DMS114 treated with DMSO at 0.1 percent for 48 hours (cell line): ENCODE results near the gene CNP.

Experiments
- DNase-seq: peaks from one replicate; lab custom pipeline; 2025; ENCODE audit not compliant: unreplicated experiment; lab: John Stamatoyannopoulos, UW

CNP gene

GRCh38 chr17:41972571-41973407 is 6.2 kb downstream of the CNP start:
- DNase-seq, result no peak

DNA sequence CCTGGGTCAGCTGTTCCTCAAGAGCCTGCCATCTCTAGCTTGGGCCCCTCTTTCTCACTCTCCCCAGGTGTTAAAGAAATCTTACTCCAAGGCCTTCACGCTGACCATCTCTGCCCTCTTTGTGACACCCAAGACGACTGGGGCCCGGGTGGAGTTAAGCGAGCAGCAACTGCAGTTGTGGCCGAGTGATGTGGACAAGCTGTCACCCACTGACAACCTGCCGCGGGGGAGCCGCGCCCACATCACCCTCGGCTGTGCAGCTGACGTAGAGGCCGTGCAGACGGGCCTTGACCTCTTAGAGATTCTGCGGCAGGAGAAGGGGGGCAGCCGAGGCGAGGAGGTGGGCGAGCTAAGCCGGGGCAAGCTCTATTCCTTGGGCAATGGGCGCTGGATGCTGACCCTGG is 6.8 kb downstream of the CNP start:
- DNase-seq, result no peak

DNA sequence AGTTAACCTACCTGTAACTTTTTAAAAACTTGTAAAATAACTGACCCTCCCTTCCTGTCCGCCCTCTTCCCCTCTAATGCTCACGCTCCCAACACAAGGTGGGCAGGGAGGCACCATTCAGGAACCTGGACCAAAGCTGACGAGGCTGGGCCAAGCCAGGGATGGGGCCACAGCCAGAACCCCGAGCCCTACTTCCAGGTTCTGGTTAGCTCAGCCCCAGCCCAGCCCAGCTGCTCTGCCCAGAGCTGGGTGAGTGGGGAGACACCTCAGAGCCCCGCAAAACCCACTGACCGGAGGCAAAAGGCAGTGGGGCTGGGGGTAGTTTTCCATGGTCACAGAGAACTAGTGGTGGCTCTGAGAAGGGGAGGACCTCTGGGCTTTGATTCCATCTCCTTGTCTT is 7.4 kb downstream of the CNP start:
- DNase-seq, result no peak

DNA sequence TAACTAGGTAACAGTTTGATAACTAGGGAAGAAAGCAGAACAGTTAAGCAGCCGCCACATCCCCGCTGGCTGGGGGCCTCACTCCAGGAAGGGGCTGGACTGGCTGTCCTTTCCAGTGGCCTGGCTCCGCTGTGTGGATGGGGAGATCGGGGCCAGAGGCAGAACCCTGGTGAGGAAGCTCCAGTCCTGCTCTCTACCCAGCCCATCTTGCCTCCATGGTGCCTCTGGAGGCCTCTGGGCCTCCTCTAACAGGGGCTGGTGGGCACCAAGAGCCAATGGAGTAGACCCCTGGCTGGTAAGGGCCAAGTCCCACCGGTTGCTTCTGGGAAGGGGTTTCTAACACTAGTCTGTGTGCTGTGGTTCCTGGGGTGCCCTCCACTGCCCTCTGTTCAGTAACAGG is 8.1 kb downstream of the CNP start:
- no peak for DNase-seq

- DNase-seq, result no peak
Measured at GRCh38 chr17:41975099-41976083, 8.8 kb downstream of the CNP start.

DNA sequence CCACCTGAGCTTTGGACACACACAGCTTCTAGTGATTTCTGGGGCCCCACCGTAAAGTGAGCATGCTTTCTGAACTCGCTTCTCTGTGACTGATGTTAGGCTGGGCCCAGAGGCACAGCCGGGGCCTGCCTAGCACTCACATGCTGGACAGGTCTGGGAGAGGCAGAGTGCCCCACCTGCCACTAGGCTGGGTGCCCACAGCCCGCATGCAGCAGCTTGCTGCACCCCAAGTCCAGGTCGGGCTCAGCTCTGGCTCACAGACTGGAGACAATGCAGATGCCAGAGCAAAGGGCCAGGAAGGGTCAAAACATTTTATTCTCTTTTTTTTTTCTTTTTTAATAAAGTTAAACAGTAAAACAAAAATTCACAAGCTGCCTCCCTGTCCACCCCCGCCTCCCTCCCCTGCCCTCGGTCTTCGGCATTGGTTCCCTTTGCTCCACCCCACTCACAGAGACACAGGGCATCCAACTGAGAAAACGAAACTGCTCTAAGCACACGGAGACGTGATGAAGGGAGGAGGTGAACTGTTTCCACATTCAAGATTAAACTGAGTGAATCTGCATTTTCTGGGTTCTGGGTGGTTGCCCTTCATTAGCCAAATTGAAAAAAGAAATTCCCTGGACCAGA is 9.7 kb downstream of the CNP start:
- DNase-seq, result no peak

- DNase-seq, result no peak
Measured at GRCh38 chr17:41977991-41978390, 11.4 kb downstream of the CNP start.

DNA sequence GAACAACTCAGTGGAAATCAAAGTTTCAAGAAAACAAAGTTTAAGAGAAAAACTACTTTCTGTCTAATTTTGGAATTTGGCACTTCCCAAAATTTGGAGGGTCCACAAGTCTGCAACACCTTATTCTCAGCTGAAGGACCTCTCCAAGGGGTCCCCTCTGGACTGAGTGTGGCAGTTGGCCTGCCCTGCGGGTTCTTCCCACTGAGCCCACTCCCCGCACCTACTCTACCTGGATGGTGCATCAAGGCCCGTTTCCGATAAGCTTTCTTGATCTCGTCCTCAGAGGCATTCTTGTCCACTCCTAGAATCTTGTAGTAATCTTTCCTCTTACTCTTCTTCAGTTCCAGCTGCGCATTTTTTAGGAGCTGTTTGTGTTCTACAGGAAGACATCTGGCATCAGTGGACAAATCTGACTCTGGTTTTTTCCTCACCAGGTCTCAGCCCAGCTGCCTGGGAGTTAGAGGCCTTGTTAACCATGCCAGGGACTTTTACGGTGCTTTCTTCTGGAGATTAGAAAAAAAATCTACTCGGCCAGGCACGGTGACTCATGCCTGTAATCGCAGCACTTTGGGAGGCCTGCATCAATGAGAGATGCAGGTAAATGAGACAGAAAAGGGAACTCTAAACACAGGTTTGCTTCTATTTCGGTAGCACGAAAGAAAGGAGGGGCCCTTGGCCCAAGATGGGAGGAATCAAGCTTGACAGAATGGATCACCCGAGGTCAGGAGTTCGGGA is 15.6 kb downstream of the CNP start:
- no peak for DNase-seq

DNA sequence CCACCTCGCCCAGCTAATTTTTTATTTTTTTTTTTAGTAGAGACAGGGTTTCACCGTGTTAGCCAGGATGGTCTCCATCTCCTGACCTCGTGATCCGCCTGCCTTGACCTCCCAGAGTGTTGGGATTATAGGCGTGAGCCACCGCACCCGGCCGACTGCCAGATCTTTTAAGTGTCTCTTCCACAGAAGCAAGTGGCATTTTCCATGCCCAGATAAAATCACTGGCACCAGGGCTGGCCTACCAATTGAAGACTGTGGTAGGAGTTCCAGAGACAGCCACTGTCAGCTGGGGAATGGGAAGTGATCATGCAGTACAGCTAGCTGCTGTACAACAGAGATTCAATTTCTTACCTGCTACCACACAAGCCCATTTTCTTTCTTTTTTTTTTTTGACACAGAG is 17.9 kb downstream of the CNP start:
- no peak for DNase-seq

GRCh38 chr17:41985919-41986318 is 19.3 kb downstream of the CNP start:
- no peak for DNase-seq

- DNase-seq, result no peak
Measured at GRCh38 chr17:41986634-41987033, 20.0 kb downstream of the CNP start.

- no peak for DNase-seq
Measured at GRCh38 chr17:41987642-41988041, 21.0 kb downstream of the CNP start.

DNA sequence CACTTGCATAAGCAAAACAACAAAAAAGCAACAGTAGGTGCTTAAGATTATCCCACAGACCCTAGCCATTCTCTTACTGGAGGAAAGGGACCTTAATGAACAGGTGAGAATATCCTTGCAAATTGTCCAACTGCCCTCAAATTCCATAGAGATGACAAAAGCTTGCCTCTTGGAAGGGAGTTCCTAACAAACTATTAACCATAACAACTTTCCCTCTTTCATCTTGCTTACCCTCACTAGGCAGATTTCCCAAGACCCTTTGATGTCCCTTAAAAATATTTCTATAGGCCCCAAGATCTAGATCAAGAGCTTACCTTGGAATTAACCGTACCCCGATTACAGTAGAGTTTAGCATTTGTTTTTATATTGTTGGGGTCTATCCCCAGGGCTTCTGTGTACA is 21.8 kb downstream of the CNP start:
- no peak for DNase-seq

DNA sequence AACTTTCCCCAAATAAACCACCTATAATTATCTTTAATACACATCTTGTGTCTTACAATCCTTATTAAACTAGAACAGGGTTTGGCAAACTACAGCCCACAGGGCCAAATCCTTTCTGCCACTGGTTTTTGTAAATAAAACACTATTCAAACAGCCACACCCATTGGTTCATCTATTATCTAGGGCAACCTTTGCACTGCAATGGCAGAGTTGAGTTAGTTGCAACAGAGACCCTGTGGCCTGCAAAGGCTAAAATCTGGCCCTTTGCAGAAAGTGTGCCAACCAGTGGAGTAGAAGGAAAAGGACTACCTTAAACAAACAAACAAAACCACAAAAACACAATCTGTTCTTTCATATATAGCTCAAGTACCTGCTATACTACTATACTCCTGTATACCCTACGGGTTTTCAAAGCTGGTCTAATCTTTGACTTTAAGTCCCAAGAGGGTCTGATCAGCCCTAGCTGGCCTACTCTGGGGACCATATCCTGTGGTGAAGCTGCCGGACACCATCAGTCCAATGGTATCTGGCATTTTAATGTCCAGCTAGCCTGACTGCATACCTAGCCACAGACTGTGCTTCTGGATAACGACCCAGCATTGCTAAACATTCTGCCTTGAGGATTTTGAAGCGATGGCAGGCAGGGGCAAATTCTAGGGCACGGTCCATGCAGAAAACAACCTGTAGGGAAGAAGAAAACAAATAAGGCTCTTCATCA is 23.3 kb downstream of the CNP start:
- DNase-seq, result no peak

DNA sequence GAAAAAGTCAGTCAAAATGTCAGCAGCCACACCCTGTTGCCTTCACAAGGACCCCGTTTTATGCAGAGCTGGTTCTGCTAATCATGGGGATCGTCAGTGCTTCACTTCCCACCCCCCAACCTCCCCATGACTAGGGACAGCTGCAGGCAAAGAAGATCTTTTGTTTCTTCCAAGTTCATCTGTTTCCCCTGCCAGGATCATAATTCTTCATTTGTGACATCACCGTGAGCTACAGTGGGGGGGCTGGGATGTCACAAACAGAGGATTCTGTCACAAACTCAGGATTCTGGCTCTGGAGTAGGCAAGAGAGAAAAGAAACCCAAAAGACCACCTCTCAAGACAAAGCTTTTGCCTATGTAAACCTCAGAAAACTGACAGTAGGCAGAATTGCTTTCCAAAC is 26.0 kb downstream of the CNP start:
- no peak for DNase-seq

- DNase-seq, result no peak
Measured at GRCh38 chr17:41996855-41997164, 30.2 kb downstream of the CNP start.

DNA sequence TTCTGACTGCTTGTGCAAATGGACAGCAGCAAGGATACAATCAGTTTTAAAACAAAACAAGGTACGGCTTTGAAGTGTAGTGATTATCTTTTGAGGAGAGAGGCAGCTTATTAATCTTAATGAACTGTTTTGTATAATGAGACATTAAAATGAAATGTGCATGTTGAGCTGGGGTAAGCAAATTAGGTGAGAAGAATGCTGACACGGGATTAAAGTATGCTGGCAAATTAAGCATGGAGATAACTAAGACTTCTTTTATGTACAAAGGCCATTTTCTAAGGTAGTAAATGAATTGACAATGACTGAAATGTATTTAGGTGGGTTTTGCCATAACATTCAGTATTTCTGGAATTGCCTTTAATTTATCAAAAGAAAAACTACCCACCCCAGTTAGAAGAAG is 31.9 kb downstream of the CNP start:
- no peak for DNase-seq

DNA sequence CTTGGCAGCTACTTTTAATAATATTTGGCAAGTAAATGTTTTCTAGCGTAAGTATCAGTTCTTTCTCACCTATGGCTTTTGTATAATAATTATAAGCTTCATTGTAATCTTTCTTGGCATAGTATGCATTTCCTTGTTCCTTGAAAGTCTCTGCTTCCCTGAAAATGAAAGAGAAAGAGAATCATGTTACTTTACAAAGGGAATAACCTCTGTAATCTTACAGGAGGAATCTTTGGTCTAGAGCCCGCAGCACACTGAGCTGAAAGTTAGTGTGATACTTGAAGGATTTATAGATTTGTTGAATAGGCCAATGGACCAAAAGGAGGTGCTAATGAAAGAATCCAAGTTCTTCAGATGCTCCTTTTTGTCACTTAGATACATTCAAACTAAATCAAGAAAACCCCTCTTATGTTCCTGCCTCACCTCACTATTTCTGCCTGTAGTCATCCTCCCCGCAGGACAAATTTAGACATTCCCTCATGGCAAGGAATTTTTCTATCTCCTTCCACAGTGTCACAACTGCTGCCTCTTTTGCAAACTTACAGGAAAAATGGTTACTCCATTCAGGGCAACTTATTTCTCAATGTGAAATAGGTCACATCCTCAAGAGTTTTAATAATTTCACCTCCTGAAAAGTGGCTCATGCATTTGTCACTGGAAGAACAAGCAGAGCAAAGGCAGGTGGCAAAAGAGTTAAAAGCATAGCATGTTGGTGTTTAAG is 34.0 kb downstream of the CNP start:
- DNase-seq, result no peak

DNA sequence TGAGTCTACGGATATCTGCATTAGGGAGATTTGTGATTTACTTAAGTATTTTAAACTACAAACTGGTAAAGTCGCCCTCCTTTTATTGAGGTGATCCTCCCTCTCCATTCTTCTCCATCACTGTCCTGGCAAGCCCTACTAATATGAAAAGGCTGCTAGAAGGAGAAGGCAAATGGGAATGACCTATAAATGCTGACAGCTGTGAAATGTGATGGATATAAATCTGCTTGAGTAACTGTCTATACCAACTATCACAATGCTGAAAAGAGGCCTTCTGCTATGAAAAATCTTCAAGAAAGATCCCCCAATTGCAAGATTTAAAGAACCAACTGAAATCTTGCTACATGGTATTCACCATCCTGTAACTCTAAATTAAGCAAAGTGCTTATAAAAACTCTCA is 35.1 kb downstream of the CNP start:
- no peak for DNase-seq
